ENCODE data around the gene HSD17B12. TPM values are rescaled to one million over a fixed set of nuclear protein-coding genes. Genes with fewer than 3 reads are reported as not detected.
"Not testable (repeated sequence)": the region's sequence is repeated elsewhere in the genome, so short reads cannot be mapped to it uniquely, and the experiment has no call there.

Gene HSD17B12
- total RNA-seq, result 82.8 and 89.6 TPM in 2 replicates

GRCh38 chr11:43680521-43681400 lies at the start of gene HSD17B12:
Gene HSD17B12, plus strand, starts transcription at chr11:43680738. Its CDS starts 90 bp downstream, at chr11:43680828.
- DNase-seq (ENCODE audit: low read depth in 2 of 2), result peak; percentile 97 to 100

DNA sequence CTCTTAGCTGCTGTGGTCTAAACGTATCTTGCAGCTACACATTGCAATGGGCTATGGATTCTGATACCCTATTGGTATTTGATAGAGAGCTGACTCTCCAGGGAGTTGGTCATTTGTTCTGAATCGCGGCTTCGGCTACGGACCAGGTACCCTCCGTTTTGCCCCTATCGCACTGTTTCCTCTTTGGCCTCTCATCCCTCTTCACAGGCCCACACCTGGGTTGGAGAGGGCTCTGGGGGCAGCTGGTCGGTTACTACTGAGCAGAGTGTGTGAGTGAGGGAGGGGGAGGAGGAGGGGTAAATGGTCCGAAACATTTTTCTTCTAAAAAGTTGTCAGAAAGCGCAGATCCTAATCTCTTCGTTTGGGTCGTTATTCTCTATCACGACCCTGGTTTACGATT lies 48.8 kb upstream of the HSD17B12 start:
- DNase-seq (ENCODE audit: low read depth in 2 of 2), result no peak

- DNase-seq (ENCODE audit: low read depth in 2 of 2), result peak; percentile 72 to 88
Observed at GRCh38 chr11:43632181-43632580, 48.4 kb upstream of the HSD17B12 start.

GRCh38 chr11:43638717-43639116 lies 41.8 kb upstream of the HSD17B12 start:
- no peak for DNase-seq (ENCODE audit: low read depth in 2 of 2)

GRCh38 chr11:43639224-43639623 lies 41.3 kb upstream of the HSD17B12 start:
- DNase-seq (ENCODE audit: low read depth in 2 of 2), result no peak

- DNase-seq (ENCODE audit: low read depth in 2 of 2), result no peak
Observed at GRCh38 chr11:43639920-43640319, 40.6 kb upstream of the HSD17B12 start.

GRCh38 chr11:43643898-43644620 lies 36.5 kb upstream of the HSD17B12 start:
- DNase-seq (ENCODE audit: low read depth in 2 of 2), result peak; percentile 65 to 87

- peak in 1 of 2 donors; percentile 7 for DNase-seq (ENCODE audit: low read depth in 2 of 2)
Observed at GRCh38 chr11:43644621-43645299, 35.8 kb upstream of the HSD17B12 start.

- DNase-seq (ENCODE audit: low read depth in 2 of 2), result no peak
Observed at GRCh38 chr11:43646767-43647166, 33.8 kb upstream of the HSD17B12 start.

DNA sequence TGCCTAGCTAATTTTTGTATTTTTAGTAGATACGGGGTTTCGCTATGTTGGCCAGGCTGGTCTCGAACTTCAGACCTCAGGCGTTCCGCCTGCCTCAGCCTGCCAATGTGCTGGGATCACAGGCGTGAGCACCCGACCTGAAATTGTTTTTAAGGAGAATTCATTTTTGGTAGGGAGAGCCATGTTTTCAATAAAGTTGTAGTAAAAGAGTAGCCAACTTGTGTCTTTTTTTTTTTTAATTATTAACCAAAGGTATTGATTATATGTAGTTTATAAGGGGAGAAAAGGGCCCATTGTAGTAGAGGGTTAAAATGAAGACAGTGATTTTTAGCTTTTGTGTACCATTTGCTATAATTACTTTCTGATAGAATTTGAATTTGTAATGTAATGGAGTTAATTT lies 31.6 kb upstream of the HSD17B12 start:
- DNase-seq (ENCODE audit: low read depth in 2 of 2), result no peak

GRCh38 chr11:43649501-43649900 lies 31.0 kb upstream of the HSD17B12 start:
- DNase-seq (ENCODE audit: low read depth in 2 of 2), result no peak

DNA sequence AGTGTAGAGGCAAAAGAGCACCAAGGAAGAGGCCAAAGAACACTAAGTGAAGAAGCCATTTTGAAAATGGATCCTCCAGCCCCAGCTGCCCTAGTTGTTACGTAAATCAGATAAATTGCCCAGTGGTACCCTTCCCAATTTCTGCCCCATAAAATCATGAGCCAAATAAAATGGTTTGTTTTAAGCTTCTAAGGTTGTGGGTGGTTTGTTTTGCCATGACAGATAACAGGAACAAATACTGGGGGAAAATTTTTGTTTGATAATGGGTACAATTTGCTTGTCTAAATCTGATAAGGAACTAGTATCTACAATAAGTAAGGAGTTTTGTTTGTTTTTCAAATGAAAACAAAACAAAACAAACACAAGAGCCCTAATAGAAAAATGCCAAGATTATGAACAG lies 30.6 kb upstream of the HSD17B12 start:
- no peak for DNase-seq (ENCODE audit: low read depth in 2 of 2)

DNA sequence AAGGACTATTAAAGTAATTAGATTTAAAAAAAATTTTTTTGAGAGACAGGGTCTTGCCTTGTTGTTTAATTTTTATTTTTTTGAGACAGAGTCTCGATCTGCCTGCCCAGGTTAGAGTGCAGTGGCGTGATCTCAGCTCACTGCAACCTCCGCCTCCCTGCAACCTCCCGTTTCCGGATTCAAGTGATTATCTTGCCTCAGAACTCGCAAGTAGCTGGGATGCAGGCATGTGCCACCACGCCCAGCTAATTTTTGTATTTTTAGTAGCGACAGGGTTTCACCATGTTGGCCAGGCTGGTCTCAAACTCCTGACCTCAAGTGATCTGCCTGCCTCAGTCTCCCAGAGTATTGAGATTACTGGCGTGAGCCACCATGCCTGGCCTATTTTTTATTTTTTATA lies 17.5 kb upstream of the HSD17B12 start:
- not testable (repeated sequence) for DNase-seq (ENCODE audit: low read depth in 2 of 2)

GRCh38 chr11:43664295-43664694 lies 16.2 kb upstream of the HSD17B12 start:
- DNase-seq (ENCODE audit: low read depth in 2 of 2), result no peak

GRCh38 chr11:43671284-43671683 lies 9.3 kb upstream of the HSD17B12 start:
- DNase-seq (ENCODE audit: low read depth in 2 of 2), result not testable (repeated sequence)

DNA sequence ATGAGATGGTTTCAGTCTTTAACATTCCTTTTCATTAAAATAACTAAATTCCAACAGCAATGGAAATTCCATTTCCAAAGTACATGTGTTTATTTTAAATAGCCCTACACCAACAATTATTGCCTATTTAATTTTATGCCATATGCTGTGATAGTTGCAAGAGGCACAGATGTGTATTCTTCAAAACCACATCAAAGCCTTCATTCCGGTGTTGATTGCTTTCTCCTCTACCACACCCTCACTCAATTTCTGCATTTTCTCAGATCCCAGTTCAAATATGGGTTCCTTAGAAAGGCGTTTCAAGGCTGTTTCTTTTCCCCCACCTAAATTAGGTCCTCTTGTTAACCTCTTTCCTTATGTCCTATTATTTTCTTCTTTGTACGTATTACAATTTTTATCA lies 6.0 kb upstream of the HSD17B12 start:
- no peak for DNase-seq (ENCODE audit: low read depth in 2 of 2)

GRCh38 chr11:43676933-43677332 lies 3.6 kb upstream of the HSD17B12 start:
- DNase-seq (ENCODE audit: low read depth in 2 of 2), result no peak

DNA sequence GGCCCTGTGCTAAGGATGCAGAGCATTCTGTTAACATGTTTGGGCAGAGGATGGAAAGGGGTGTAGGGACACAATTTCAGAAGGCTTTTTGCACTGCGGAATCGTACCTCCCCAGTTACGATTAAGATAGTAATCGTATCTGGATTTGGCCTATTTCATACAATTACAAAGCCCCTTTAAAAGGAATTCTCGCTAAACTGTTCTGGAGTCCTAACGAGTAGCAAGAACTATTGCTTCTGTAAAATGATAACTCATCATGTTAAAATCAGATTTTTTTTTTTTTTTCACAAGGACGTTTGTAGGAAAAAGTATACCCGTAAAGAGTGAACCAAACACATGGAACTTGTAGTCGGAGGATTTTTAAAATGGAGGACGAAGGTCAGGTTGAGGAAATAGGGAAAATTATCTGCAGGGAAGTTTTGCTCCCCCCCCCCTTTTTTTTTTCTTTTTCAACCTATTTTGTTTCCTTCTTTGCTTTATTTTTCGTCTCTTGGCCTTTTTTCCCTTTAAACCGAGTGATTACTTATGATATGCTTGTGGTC lies 934 bp downstream of the HSD17B12 start:
- DNase-seq (ENCODE audit: low read depth in 2 of 2), result peak; percentile 20 to 28

GRCh38 chr11:43682081-43682480 lies 1.5 kb downstream of the HSD17B12 start:
- DNase-seq (ENCODE audit: low read depth in 2 of 2), result not testable (repeated sequence)

GRCh38 chr11:43685440-43685839 lies 4.9 kb downstream of the HSD17B12 start:
- peak in 1 of 2 donors; percentile 9 for DNase-seq (ENCODE audit: low read depth in 2 of 2)

DNA sequence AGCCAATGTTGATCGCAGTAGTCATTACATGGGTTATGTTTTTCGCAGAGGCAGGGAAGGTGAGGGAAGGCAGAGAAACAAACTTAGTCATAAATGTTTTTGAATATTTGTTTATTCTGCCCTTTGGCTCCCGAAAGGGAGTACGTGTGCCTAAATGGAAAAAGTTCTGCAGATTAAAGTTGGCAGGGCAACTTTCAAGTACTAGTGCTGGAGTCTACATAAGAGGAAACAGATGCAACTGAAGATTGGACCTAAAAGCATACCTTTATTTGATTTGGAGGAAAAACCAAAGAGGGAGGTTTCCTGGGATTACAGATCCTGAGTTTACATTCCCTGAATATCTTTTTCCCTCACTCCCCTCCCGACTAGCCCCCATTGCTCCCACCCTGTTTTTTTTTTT lies 5.7 kb downstream of the HSD17B12 start:
- DNase-seq (ENCODE audit: low read depth in 2 of 2), result peak in 1 of 2 donors; percentile 84

Measured in dermis microvascular lymphatic vessel endothelial cell (primary cell).